Measurements from ENCODE around the gene ALLC.

GRCh38 chr2:3625186-3625585 lies 32.8 kb upstream of the ALLC start:
- TF ChIP-seq CTCF (conservative IDR thresholded peaks at IDR 0.05; ENCODE audit: low read depth in 2 of 2), result no peak
- TF ChIP-seq EZH2phosphoT487 (IDR thresholded peaks at IDR 0.05; ENCODE audit: unreplicated experiment), result no peak
- TF ChIP-seq POLR2AphosphoS5 (IDR thresholded peaks at IDR 0.05; ENCODE audit: low read depth), result no peak
- no peak for TF ChIP-seq REST (IDR thresholded peaks at IDR 0.05; ENCODE audit: unreplicated experiment)
- no peak for TF ChIP-seq JUNB (IDR thresholded peaks at IDR 0.05; ENCODE audit: unreplicated experiment)
- no peak for TF ChIP-seq ETS1 (IDR thresholded peaks at IDR 0.05)

Data from GM23338 (cell line).